ENCODE data around the gene MYOZ3.

GRCh38 chr5:150662731-150663516 lies 1.9 kb downstream of the MYOZ3 start:
- TF ChIP-seq GATA3 (IDR thresholded peaks at IDR 0.05; ENCODE audit: low read depth, low read length), result no peak
- no peak for TF ChIP-seq GATA2 (IDR thresholded peaks at IDR 0.05; ENCODE audit: low read depth, low read length)

Data from SH-SY5Y (cell line).